Thyroid gland (tissue), 4 donors: ENCODE data around the gene AKAP6.

Experiments
- POLR2A ChIP-seq, 2 donors: fragments of 450-650 bp; IDR thresholded peaks; one replicate each; pipeline ENCODE4 v1.6.1; 2017; ENCODE audit warnings: antibody characterized with exemption in 2 of 2, mild to moderate bottlenecking in 2 of 2, moderate library complexity in 1 of 2
- TF ChIP-seq, protein P1 (sequence below), 6 experiments: fragments of 200-600 bp in 3 of 6; fragments of 450-650 bp in 3 of 6; sonication (generic) in 3 of 6; IDR thresholded peaks; one replicate each; pipeline ENCODE4 v1.5.1; 2016 to 2019; ENCODE audit warnings: antibody characterized with exemption in 6 of 6, mild to moderate bottlenecking in 2 of 6, inconsistent platforms in 1 of 6, moderate library complexity in 1 of 6

DNA sequence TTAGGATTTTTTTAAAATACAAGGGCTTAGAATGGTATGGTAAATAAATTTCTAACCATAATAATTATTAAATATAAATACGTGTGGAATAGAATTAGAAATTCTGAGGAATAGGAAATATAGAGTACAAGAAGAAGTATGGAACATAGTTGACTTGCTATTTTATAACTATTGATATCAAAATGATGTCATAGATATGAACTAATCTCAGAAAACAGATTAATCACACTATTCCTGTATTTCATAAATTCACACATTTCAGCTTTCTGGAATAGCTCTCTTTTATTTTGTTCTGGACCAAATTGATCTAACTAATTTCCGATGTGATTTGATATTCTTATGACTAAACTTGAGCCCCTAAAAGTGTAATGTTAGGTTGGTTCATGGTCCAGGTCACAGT, 372.4 kb downstream of the AKAP6 start:
- no peak for TF ChIP-seq POLR2A (IDR thresholded peaks at IDR 0.05)
- TF ChIP-seq, protein P1, sequence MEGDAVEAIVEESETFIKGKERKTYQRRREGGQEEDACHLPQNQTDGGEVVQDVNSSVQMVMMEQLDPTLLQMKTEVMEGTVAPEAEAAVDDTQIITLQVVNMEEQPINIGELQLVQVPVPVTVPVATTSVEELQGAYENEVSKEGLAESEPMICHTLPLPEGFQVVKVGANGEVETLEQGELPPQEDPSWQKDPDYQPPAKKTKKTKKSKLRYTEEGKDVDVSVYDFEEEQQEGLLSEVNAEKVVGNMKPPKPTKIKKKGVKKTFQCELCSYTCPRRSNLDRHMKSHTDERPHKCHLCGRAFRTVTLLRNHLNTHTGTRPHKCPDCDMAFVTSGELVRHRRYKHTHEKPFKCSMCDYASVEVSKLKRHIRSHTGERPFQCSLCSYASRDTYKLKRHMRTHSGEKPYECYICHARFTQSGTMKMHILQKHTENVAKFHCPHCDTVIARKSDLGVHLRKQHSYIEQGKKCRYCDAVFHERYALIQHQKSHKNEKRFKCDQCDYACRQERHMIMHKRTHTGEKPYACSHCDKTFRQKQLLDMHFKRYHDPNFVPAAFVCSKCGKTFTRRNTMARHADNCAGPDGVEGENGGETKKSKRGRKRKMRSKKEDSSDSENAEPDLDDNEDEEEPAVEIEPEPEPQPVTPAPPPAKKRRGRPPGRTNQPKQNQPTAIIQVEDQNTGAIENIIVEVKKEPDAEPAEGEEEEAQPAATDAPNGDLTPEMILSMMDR (IDR thresholded peaks at IDR 0.05): no peak
